Activated naive CD8-positive, alpha-beta T cell treated with anti-CD3 and anti-CD28 coated beads, Interleukin-2, amount 10 ng/mL, durations not matched to agents 7 days and 5 days (primary cell): ENCODE results near the gene GALT. TPM values are rescaled to one million over a fixed set of nuclear protein-coding genes. Genes with fewer than 3 reads are reported as not detected.

Source experiments
- ATAC-seq: fragments of 150-1000 bp; cut with Tn5 transposase; one replicate; pipeline ENCODE4 v1.10.0; 2021; ENCODE audit warnings: low read depth, moderate library complexity
- POLR2A ChIA-PET: fragments of 350-600 bp; sonication (Branson Sonifier 250); formaldehyde crosslinking; loops from one replicate; lab custom pipeline; 2021; ENCODE audit warnings: antibody characterized with exemption; lab: Charles Lee
- DNase-seq: peaks from one replicate; pipeline ENCODE4 v3.0.0; 2021
- H3K27ac Mint-ChIP-seq: one replicate; pipeline ENCODE4 v1.8.0; 2022; ENCODE audit warnings: mild to moderate bottlenecking, mixed read lengths
- H3K27me3 Mint-ChIP-seq: one replicate; pipeline ENCODE4 v1.8.0; 2022; ENCODE audit warnings: mild to moderate bottlenecking, moderate library complexity, mixed read lengths
- H3K36me3 Mint-ChIP-seq: one replicate; pipeline ENCODE4 v1.8.0; 2021; ENCODE audit warnings: mild to moderate bottlenecking, mixed read lengths
- H3K4me1 Mint-ChIP-seq: one replicate; pipeline ENCODE4 v1.8.0; 2021; ENCODE audit warnings: mixed read lengths
- H3K4me3 Mint-ChIP-seq: one replicate; pipeline ENCODE4 v1.8.0; 2022; ENCODE audit warnings: mild to moderate bottlenecking, moderate library complexity, mixed read lengths
- H3K9me3 Mint-ChIP-seq: one replicate; pipeline ENCODE4 v1.8.0; 2021; ENCODE audit warnings: mixed read lengths
- total RNA-seq, 2 experiments: library from RNA; stranded (reverse); gene quantifications; one replicate each; pipeline ENCODE4 v1.2.3, GENCODE V29; 2021

GALT gene
- total RNA-seq, result 100 to 1,000 TPM; 119 to 127 TPM

GRCh38 chr9:34646211-34647083, at the start of gene GALT:
GALT (plus strand) TSS chr9:34646675; CDS start chr9:34646705, 30 bp downstream.
- peak within 1 kb of the TSS; percentile 91 for H3K27ac Mint-ChIP-seq
- POLR2A ChIA-PET, result interaction anchor here (0.6 to 5.6 kb wide), 13 partner anchors 10 to 601 kb away, joined by 3 to 117 read pairs (median 4); partner anchors contain the start of genes ATOSB, DCTN3, SIGMAR1 and STOML2
- no peaks in the 10 kb centered on the region for H3K9me3 Mint-ChIP-seq
- no peaks in the 10 kb centered on the region for H3K27me3 Mint-ChIP-seq
- peak within 1 kb of the TSS; percentile 94 for H3K4me3 Mint-ChIP-seq
- ATAC-seq (peak; percentile 84), DNase-seq (peak; percentile 98)
- peaks cover 17% of the 10 kb centered on the region for H3K4me1 Mint-ChIP-seq
- H3K36me3 Mint-ChIP-seq, result peaks cover 18% of the 10 kb centered on the region

DNA sequence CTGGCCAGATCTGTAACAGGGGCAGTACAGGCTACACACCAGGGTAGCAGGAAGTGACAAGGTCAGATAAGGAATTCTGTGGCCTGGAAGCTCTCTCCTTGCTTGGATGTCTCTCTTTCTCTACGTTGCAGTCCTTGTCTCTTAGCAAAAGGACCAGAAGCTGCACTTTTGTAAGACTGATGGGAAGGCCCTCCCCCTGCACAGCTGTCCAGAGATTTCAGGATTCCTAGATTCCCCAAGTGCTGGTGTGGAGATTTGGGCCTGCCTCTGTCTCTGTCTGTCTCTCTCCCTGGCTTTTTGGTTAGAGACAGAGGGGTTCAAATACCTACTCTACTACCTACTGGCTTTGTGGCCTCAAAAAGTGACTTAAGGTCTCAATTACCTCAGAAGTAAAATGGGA, 46.9 kb upstream of the GALT start:
- Mint-ChIP-seq H3K36me3 (no peaks in the 10 kb centered on the region), H3K27ac (no peak overlapping the region), H3K4me1 (no peaks in the 10 kb centered on the region), H3K9me3 (no peaks in the 10 kb centered on the region), H3K4me3 (no peak overlapping the region), H3K27me3 (peaks cover 10% of the 10 kb centered on the region)
- no peak for ATAC-seq
- POLR2A ChIA-PET, result no interaction called here
- DNase-seq, result no peak

DNA sequence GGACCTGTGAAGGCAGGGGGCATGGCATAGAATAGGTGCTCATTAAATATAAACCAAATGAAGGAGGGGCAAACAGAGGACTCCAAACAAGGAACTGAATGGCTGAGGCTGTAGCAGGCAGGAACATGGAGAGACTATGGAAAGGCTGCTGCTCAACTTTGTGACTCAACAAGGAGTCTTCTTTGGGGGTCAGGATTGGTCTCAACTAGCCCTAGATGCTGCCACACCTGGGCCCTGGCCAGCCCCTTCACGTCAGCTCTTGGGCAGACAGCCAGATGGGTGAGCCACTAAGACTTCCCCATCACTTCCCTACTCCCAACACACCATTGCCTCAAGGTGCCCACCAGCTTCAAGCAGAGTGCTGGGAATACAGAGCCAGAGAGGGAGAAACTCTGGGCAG, 45.6 kb upstream of the GALT start:
- H3K9me3 Mint-ChIP-seq, result no peaks in the 10 kb centered on the region
- peaks cover 7% of the 10 kb centered on the region for H3K27me3 Mint-ChIP-seq
- no peak overlapping the region for H3K4me3 Mint-ChIP-seq
- H3K4me1 Mint-ChIP-seq, result no peaks in the 10 kb centered on the region
- no peaks in the 10 kb centered on the region for H3K36me3 Mint-ChIP-seq
- ATAC-seq (no peak), DNase-seq (no peak)
- no peak overlapping the region for H3K27ac Mint-ChIP-seq
- POLR2A ChIA-PET, result no interaction called here

DNA sequence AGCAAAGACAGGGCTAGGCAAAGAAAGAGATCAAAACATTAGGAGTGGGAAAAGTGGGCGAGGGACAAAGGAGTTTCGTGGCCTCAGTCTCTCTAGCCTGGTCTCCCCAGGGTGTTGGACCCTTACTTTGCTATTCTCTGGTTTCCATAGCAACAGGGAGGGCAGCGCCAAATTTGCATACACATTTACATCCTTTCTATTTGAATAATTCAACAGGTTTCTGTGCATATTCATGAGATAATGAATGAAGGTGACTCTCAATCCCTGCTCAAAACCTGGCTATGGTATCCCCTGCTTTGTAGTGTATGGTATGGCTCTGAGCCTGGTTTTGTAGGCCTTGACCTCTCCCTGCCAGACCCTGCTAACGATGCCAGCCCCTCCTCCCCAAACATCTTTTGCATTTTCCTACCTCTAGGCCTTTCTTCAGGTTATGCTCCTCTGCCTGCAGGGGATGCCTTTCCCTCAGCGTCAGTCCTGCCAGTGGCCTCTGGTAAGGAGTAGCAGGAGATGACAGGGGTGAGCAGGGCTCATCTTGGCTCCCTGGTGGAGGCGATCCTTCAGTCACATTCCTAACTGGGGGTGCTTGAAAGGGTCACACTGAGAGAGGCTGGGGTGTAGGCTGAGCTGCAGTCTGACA, 44.4 kb upstream of the GALT start:
- Mint-ChIP-seq H3K4me3 (no peak overlapping the region), H3K27ac (peak overlapping the region; percentile 3), H3K9me3 (no peaks in the 10 kb centered on the region), H3K4me1 (no peaks in the 10 kb centered on the region), H3K27me3 (peaks cover 4% of the 10 kb centered on the region), H3K36me3 (no peaks in the 10 kb centered on the region)
- POLR2A ChIA-PET, result no interaction called here
- ATAC-seq, result no peak
- no peak for DNase-seq

DNA sequence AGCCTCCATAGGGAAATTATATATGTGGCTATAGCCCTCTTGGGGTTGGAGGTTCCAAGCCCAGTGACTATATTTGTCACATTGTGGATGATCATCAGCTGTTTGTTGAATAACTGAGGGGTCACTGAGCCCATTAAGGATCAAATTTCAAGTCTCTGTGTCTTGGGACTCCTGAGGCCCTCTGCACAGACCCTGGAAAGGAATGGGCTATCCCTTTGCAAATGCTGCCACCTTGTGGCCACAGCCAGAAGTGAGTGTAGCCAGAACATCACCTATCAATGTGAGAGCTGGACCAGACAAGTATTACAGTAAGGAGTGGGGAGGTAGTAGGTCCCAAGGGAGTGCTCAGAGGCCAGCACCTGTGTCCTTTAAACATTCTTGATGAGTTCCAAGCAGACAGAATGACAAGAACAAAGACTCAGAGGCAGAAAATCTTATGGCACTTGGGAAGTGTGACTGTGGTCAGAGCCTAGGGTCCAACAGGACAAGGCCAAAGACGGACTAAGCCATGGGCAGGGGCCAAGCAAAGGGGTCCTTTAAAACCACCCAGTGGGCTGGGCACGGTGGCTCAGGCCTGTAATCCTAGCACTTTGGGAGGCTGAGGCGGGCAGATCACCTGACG, 42.8 kb upstream of the GALT start:
- POLR2A ChIA-PET, result no interaction called here

DNA sequence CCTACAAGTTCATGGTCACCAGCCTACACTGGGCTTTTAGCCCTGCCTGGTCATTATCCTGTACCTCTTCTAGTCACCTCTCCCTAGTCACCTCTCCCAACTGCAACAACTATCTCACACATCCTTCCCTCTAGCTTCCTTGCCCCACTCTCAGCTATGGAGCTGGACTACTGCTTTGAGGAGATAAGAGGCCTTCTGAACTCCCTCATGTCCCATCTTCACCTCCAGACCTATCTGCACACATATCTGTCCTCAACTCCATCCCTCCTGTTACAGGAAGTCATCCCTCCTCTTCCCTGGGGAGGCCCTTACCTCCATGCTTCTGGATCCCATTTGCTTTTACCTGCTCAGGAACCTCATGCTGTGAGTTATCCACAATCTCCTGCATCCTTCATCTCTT, 40.3 kb upstream of the GALT start:
- ATAC-seq, result no peak
- DNase-seq, result no peak
- H3K27me3 Mint-ChIP-seq, result peaks cover 4% of the 10 kb centered on the region
- no peak overlapping the region for H3K27ac Mint-ChIP-seq
- no peaks in the 10 kb centered on the region for H3K9me3 Mint-ChIP-seq
- H3K4me3 Mint-ChIP-seq, result no peak overlapping the region
- POLR2A ChIA-PET, result no interaction called here
- H3K36me3 Mint-ChIP-seq, result no peaks in the 10 kb centered on the region
- H3K4me1 Mint-ChIP-seq, result peaks cover 2% of the 10 kb centered on the region

More for the DNA sequence above, 42.8 kb upstream of the GALT start:
- H3K36me3 Mint-ChIP-seq, result no peaks in the 10 kb centered on the region
- peak; percentile 82 for DNase-seq
- peak; percentile 95 for ATAC-seq
- H3K27ac Mint-ChIP-seq, result no peak overlapping the region
- no peaks in the 10 kb centered on the region for H3K4me1 Mint-ChIP-seq
- H3K27me3 Mint-ChIP-seq, result peaks cover 4% of the 10 kb centered on the region
- no peak overlapping the region for H3K4me3 Mint-ChIP-seq
- no peaks in the 10 kb centered on the region for H3K9me3 Mint-ChIP-seq

DNA sequence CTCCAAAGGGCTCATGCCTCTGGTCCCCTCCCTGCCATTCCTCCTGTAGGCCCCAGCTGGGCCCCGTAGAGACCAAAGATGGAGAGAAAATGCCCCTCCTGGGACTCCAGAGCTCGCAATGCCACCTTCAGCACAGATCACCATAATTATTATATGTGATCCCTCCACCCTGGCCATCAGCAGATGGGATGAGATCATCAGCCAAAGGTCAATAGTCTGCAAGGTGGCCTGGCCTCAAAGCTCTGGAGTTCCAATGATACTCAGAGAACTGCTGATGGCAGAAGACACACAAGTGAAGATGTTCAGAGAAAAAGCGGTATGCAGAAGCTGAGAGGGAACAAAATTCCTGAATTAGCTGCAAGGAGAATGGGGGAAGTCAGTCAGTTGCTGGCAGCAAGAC, 39.6 kb upstream of the GALT start:
- Mint-ChIP-seq H3K4me1 (peaks cover 4% of the 10 kb centered on the region), H3K9me3 (no peaks in the 10 kb centered on the region), H3K4me3 (no peak overlapping the region), H3K27ac (no peak overlapping the region), H3K36me3 (no peaks in the 10 kb centered on the region), H3K27me3 (peaks cover 4% of the 10 kb centered on the region)
- DNase-seq (no peak), ATAC-seq (no peak)
- POLR2A ChIA-PET, result no interaction called here

GRCh38 chr9:34607331-34607730, 39.1 kb upstream of the GALT start:
- ATAC-seq, result no peak
- Mint-ChIP-seq H3K9me3 (no peaks in the 10 kb centered on the region), H3K4me3 (no peak overlapping the region), H3K27ac (no peak overlapping the region), H3K27me3 (peaks cover 4% of the 10 kb centered on the region), H3K36me3 (no peaks in the 10 kb centered on the region), H3K4me1 (peaks cover 6% of the 10 kb centered on the region)
- POLR2A ChIA-PET, result no interaction called here
- DNase-seq, result no peak

GRCh38 chr9:34610434-34611206, 35.9 kb upstream of the GALT start:
- ATAC-seq (no peak), DNase-seq (no peak)
- peak overlapping the region; percentile 92 for H3K27ac Mint-ChIP-seq
- H3K36me3 Mint-ChIP-seq, result no peaks in the 10 kb centered on the region
- H3K4me1 Mint-ChIP-seq, result peaks cover 14% of the 10 kb centered on the region
- peak overlapping the region; percentile 94 for H3K4me3 Mint-ChIP-seq
- POLR2A ChIA-PET, result interaction anchor here (3.2 to 8.0 kb wide), 2 partner anchors 10 to 25 kb away, joined by 20 to 75 read pairs; partner anchors contain the start of genes DCTN3 and SIGMAR1
- H3K9me3 Mint-ChIP-seq, result no peaks in the 10 kb centered on the region
- no peaks in the 10 kb centered on the region for H3K27me3 Mint-ChIP-seq

DNA sequence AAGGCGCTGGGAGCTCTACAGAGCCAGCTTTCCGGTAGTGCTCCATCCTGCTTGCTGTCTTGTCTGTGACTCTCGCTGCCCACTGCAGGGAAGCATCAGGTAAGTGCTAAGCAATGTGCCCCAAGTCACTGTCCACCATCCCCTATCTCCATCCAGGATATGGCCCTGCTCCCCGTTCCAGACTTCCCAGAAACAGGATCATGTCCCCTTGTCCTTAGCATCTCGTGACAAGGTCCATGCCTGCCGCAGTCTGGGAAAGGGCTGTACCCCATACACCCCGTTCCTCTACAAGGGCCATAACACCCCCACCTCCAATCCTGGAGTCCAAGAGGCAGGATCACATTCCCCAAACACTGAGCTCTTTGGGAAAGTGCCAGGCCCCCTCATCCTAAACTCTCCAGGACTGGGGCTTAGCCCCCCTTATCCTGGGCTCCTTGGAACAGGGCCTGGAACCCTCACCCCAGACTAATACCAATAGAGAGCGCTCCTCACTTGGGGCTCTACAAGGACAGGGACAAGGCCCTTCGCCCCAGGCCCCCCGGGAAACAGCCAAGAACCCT, 35.1 kb upstream of the GALT start:
- Mint-ChIP-seq H3K9me3 (no peaks in the 10 kb centered on the region), H3K36me3 (peaks cover 2% of the 10 kb centered on the region), H3K27ac (peak overlapping the region; percentile 92), H3K27me3 (no peaks in the 10 kb centered on the region), H3K4me1 (peaks cover 14% of the 10 kb centered on the region), H3K4me3 (peak overlapping the region; percentile 94)
- ATAC-seq (peak; percentile 7), DNase-seq (no peak)
- POLR2A ChIA-PET, result interaction anchor here (1.2 to 8.0 kb wide), 5 partner anchors 9 to 153 kb away, joined by 3 to 75 read pairs (median 4); partner anchors contain the start of genes DCTN3, DNAI1, FAM219A and SIGMAR1

DNA sequence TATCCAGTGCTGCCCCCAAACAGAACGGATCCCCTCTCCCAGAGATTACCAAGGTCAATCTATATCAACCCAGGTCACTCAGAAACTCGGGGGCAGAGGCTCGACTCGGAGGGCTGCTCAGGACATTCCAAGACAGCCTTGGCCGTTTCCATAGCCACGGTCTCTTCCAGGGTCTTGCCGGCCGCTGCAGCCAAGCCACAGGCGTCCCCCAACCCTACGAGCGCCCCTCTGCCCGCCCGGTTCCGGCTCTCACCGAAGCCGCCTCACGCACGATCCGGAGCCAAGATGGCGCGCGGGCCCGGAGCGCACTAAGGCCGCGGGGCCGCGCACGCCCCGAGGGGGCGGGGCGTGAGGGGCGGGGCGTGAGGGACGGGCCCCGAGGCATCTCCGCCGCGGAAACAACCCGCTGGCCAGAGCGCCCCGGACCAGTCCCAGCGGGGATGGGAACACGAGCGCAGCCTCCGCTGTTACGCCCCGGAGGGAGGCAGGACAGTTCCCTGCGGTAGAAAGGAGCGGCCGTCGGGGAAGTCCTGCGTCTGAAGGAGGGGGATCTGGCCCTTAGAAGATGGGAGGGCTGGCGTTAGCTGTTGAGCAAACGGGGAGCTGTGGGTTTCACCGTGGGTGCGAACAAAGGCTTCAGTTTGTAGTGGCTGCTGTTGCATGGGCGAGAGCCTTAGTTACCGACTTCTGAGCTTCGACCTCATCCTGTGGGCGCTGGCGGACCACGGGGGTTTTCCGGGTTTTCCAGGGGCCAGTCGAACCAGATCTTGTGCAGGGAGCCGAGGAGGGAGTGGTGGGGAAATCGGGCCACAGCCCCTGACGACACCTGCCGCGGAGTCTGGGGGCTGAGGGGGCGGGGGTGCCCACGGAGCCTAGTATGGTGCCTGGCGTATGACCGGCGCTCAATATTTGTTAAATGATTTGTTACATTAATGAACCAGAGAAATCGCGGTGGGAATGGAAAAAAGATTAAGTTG, 34.4 kb upstream of the GALT start, which contains the start of gene RPP25L:
RPP25L (minus strand) TSS at position 287 of the 977 bp plus-strand sequence. CDS start 801 bp downstream, outside the sequence.
- ATAC-seq (peak; percentile 92), DNase-seq (peak; percentile 97)
- Mint-ChIP-seq H3K4me1 (peaks cover 14% of the 10 kb centered on the region), H3K9me3 (no peaks in the 10 kb centered on the region), H3K4me3 (peak within 1 kb of the TSS; percentile 94), H3K27me3 (no peaks in the 10 kb centered on the region), H3K36me3 (peaks cover 8% of the 10 kb centered on the region), H3K27ac (peak within 1 kb of the TSS; percentile 92)
- POLR2A ChIA-PET, result interaction anchor here (0.8 to 8.0 kb wide), 6 partner anchors 8 to 154 kb away, joined by 3 to 75 read pairs (median 4); partner anchors contain the start of genes DCTN3, DNAI1, FAM219A and SIGMAR1
